Panc1 (cell line): ENCODE results near the gene RASA3. TPM values are rescaled to one million over a fixed set of nuclear protein-coding genes. Genes with fewer than 3 reads are reported as not detected.

Experiments
- ATAC-seq: fragments of 200-7000 bp; cut with Tn5 transposase; 2 replicates; pipeline ENCODE4 v1.9.1; 2020; ENCODE audit warnings: mild to moderate bottlenecking, moderate library complexity
- BruUV-seq: library from RNA; stranded (reverse); fragments of 400-500 nt; replicated peaks from 2 replicates; lab custom pipeline; 2021; lab: Mats Ljungman, UMichigan
- CTCF ChIA-PET: fragments of 300-600 bp; sonication (Branson Sonifier 250); formaldehyde crosslinking; loops from one replicate; lab custom pipeline; 2022; ENCODE audit warnings: antibody characterized with exemption; lab: Charles Lee
- POLR2A ChIA-PET: fragments of 300-600 bp; sonication (Branson Sonifier 250); formaldehyde crosslinking; loops from one replicate; lab custom pipeline; 2022; ENCODE audit warnings: antibody characterized with exemption; lab: Charles Lee
- DNase-seq: peaks from one replicate; pipeline ENCODE4 v3.0.0-alpha.2; 2010; ENCODE audit warnings: low read depth, low spot score
- H3K27ac ChIP-seq: 2 replicates; pipeline ENCODE4 v1.5.1; 2011; ENCODE audit warnings: mild to moderate bottlenecking, low read length, inconsistent platforms
- H3K27me3 ChIP-seq: fragments of 200-500 bp; sonication (Bioruptor generic); 2 replicates; pipeline ENCODE4 v1.6.0; 2014; ENCODE audit warnings: low read length, inconsistent platforms; ENCODE audit not compliant: control insufficient read depth, insufficient read depth
- H3K36me3 ChIP-seq: fragments of 200-500 bp; sonication (Bioruptor generic); 2 replicates; pipeline ENCODE4 v1.5.1; 2014; ENCODE audit warnings: inconsistent platforms, mild to moderate bottlenecking, low read length, moderate library complexity; ENCODE audit not compliant: control insufficient read depth, insufficient read depth
- H3K4me1 ChIP-seq: 2 replicates; pipeline ENCODE4 v1.5.1; 2011; ENCODE audit warnings: inconsistent platforms, mild to moderate bottlenecking, low read length, moderate library complexity; ENCODE audit not compliant: control insufficient read depth, insufficient read depth
- H3K4me3 ChIP-seq, 2 experiments: 2 replicates each; pipeline ENCODE4 v1.5.1; 2011 to 2012; ENCODE audit warnings: low read depth in 2 of 2, low read length in 2 of 2, mild to moderate bottlenecking in 2 of 2, inconsistent platforms in 1 of 2, moderate library complexity in 1 of 2
- H3K9me3 ChIP-seq: fragments of 200-500 bp; sonication (Bioruptor generic); 2 replicates; pipeline ENCODE4 v1.5.1; 2014; ENCODE audit warnings: low read depth, mild to moderate bottlenecking, inconsistent platforms, low read length, moderate library complexity; ENCODE audit not compliant: control insufficient read depth, insufficient read depth
- POLR2AphosphoS5 ChIP-seq: IDR thresholded peaks from 2 replicates; pipeline ENCODE4 v1.6.1; 2012; ENCODE audit warnings: mild to moderate bottlenecking, low read depth, low read length, moderate library complexity
- REST ChIP-seq, 2 experiments: IDR thresholded peaks; 2 replicates each; pipeline ENCODE4 v1.6.1; 2011 to 2012; ENCODE audit warnings: low read depth in 2 of 2, control low read depth in 1 of 2, low read length in 1 of 2, mild to moderate bottlenecking in 1 of 2, moderate library complexity in 1 of 2; ENCODE audit not compliant: insufficient read depth in 1 of 2
- SIN3A ChIP-seq: IDR thresholded peaks from 2 replicates; pipeline ENCODE4 v1.6.1; 2012; ENCODE audit warnings: low read depth, mild to moderate bottlenecking, low read length, moderate library complexity, borderline replicate concordance; ENCODE audit not compliant: insufficient read depth
- TCF7L2 ChIP-seq: IDR thresholded peaks from 2 replicates; pipeline ENCODE4 v1.6.1; 2011; ENCODE audit warnings: mild to moderate bottlenecking, low read depth, low read length, inconsistent platforms
- in situ Hi-C: cut with HindIII; loops from 2 replicates; pipeline ENCODE4 v1.10.0; 2016; ENCODE audit warnings: low sequenced_read_pairs, low pct_unique_long_range_greater_than_20kb
- intact Hi-C: fragments of 100-400 bp; cut with micrococcal nuclease; formaldehyde crosslinking; loops from one replicate; pipeline ENCODE4 v1.10.0; 2022; ENCODE audit not compliant: unreplicated experiment
- total RNA-seq: library from RNA; stranded (reverse); gene quantifications from one replicate; pipeline ENCODE4 v1.2.1, GENCODE V29; 2021; ENCODE audit not compliant: unreplicated experiment
- TF ChIP-seq, protein P1 (sequence below): fragments of 450-650 bp; IDR thresholded peaks from 2 replicates; pipeline ENCODE4 v1.5.1; 2017; ENCODE audit warnings: mild to moderate bottlenecking

The RASA3 gene
- total RNA-seq, 1 experiment from 2014 or later: 33.7 TPM

DNA sequence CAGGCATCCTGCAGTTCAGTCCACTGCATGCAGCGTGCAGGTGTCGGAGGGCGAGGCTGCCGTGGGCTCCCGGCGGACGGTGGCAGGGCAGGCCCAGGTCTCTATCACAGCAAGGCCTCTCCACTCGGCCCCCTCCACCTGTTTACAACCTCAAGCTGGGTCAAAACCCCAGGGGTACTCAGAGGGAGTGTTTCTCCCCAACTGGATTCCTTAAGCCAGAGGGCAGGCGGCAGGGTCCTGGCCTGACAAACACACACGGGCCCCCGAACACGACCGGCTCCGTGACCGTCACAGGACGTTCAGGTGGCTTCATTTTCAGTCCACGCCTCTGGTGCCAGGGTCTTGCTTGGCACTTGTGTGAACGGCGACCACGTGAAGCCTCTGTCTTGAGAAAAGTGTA, 23.5 kb downstream of the RASA3 start:
- peaks cover 65% of the 10 kb centered on the region for H3K4me1 ChIP-seq

DNA sequence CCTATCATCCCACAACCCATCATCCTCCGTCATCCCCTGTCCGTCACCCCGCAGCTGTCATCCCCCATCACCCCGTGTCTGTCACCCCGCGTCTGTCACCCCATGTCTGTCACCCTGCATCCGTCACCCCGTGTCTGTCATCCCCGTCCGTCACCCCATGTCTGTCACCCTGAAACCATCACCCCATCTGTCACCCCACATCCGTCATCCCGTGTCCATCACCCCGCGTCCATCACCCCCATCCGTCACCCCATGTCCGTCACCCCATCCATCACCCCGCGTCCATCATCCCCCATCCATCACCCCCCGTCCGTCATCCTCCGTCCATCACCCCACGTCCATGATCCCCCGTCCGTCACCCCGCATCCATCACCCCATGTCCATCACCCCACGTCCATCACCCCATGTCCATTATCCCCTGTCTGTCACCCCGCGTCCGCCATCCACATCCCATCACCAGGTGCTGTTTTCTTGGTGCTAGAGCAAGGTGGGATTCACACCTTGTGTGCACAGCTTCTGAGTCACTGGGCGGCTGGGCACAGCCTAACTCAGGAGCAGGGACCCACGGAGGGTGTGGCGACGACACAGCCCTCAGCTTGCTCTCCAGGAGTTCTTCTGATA, 24.2 kb downstream of the RASA3 start:
- peaks cover 65% of the 10 kb centered on the region for H3K4me1 ChIP-seq
- POLR2A ChIA-PET: no interaction called here
- intact Hi-C loops: no loop called here
- H3K9me3 ChIP-seq: no peaks in the 10 kb centered on the region
- no peaks in the 10 kb centered on the region for H3K27me3 ChIP-seq
- no TSS peak for BruUV-seq
- DNase-seq: no peak
- no peak for ATAC-seq
- H3K36me3 ChIP-seq: no peaks in the 10 kb centered on the region
- CTCF ChIA-PET: no interaction called here
- no peak overlapping the region for H3K4me3 ChIP-seq
- in situ Hi-C loops: no loop called here
- TF ChIP-seq POLR2AphosphoS5 (no peak), SIN3A (no peak), REST (IDR thresholded peaks at IDR 0.05; ENCODE audit: insufficient read depth in 1 of 2, low read depth in 2 of 2, low read length in 1 of 2) (no peak), TCF7L2 (no peak)
- TF ChIP-seq, protein P1, sequence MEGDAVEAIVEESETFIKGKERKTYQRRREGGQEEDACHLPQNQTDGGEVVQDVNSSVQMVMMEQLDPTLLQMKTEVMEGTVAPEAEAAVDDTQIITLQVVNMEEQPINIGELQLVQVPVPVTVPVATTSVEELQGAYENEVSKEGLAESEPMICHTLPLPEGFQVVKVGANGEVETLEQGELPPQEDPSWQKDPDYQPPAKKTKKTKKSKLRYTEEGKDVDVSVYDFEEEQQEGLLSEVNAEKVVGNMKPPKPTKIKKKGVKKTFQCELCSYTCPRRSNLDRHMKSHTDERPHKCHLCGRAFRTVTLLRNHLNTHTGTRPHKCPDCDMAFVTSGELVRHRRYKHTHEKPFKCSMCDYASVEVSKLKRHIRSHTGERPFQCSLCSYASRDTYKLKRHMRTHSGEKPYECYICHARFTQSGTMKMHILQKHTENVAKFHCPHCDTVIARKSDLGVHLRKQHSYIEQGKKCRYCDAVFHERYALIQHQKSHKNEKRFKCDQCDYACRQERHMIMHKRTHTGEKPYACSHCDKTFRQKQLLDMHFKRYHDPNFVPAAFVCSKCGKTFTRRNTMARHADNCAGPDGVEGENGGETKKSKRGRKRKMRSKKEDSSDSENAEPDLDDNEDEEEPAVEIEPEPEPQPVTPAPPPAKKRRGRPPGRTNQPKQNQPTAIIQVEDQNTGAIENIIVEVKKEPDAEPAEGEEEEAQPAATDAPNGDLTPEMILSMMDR: no peak
- peak overlapping the region; percentile 86 for H3K27ac ChIP-seq

More for the DNA sequence above, 23.5 kb downstream of the RASA3 start:
- in situ Hi-C loops: no loop called here
- intact Hi-C loops: no loop called here
- Histone ChIP-seq H3K36me3 (no peaks in the 10 kb centered on the region), H3K9me3 (no peaks in the 10 kb centered on the region), H3K27ac (peak overlapping the region; percentile 86), H3K4me3 (no peak overlapping the region), H3K27me3 (no peaks in the 10 kb centered on the region)
- ChIA-PET CTCF (no interaction called here), POLR2A (no interaction called here)
- TF ChIP-seq SIN3A: no peak
- no peak for TF ChIP-seq TCF7L2
- TF ChIP-seq POLR2AphosphoS5: no peak
- TF ChIP-seq, protein P1: no peak
- TF ChIP-seq REST (IDR thresholded peaks at IDR 0.05; ENCODE audit: insufficient read depth in 1 of 2, low read depth in 2 of 2, low read length in 1 of 2): no peak
- DNase-seq: no peak
- no TSS peak for BruUV-seq
- no peak for ATAC-seq
